Right lung (tissue), 5 donors: ENCODE measurements around the gene NAPB. TPM values are rescaled to one million over a fixed set of nuclear protein-coding genes. Genes with fewer than 3 reads are reported as not detected.

Experiments
- DNase-seq, 2 donors: peaks; one replicate each; pipeline ENCODE4 v3.0.0-alpha.2; 2013
- polyA plus RNA-seq, 5 donors: library from polyadenylated mRNA; unstranded; fragments of 120-200 nt; gene quantifications; one replicate each; pipeline versions ENCODE4 v1.2.1 to v1.2.3, GENCODE V29; 2013; ENCODE audit warnings: inconsistent platforms in 1 of 5, low replicate concordance in 1 of 5; ENCODE audit not compliant: insufficient read length in 5 of 5, insufficient read depth in 1 of 5

The NAPB gene
- polyA plus RNA-seq, 5 donors, result 17.9 to 28.6 (median 22.7) TPM

- no peak for DNase-seq
Measured at GRCh38 chr20:23440004-23440403, 18.7 kb upstream of the NAPB start.

- DNase-seq, result no peak
Measured at GRCh38 chr20:23438661-23439060, 17.4 kb upstream of the NAPB start.

GRCh38 chr20:23437126-23437899 is 16.0 kb upstream of the NAPB start:
- DNase-seq, result no peak

GRCh38 chr20:23436681-23437080 is 15.4 kb upstream of the NAPB start:
- DNase-seq, result no peak

- DNase-seq, result no peak
Measured at GRCh38 chr20:23435626-23436539, 14.6 kb upstream of the NAPB start.

GRCh38 chr20:23434521-23435313 is 13.4 kb upstream of the NAPB start:
- DNase-seq, result no peak

GRCh38 chr20:23433628-23434027 is 12.3 kb upstream of the NAPB start:
- DNase-seq, result no peak

GRCh38 chr20:23425129-23425528 is 3.8 kb upstream of the NAPB start:
- DNase-seq, result no peak

GRCh38 chr20:23419995-23420901 is 1.0 kb downstream of the NAPB start:
- DNase-seq, result peak in 1 of 2 donors; percentile 17

- no peak for DNase-seq
Measured at GRCh38 chr20:23419657-23419994, 1.7 kb downstream of the NAPB start.

- no peak for DNase-seq
Measured at GRCh38 chr20:23417861-23418260, 3.4 kb downstream of the NAPB start.

- no peak for DNase-seq
Measured at GRCh38 chr20:23415959-23416583, 5.2 kb downstream of the NAPB start.

GRCh38 chr20:23415555-23415954 is 5.7 kb downstream of the NAPB start:
- no peak for DNase-seq

GRCh38 chr20:23414526-23415188 is 6.6 kb downstream of the NAPB start:
- DNase-seq, result no peak

GRCh38 chr20:23413862-23414422 is 7.3 kb downstream of the NAPB start:
- DNase-seq, result no peak

GRCh38 chr20:23412026-23412425 is 9.3 kb downstream of the NAPB start:
- no peak for DNase-seq

- no peak for DNase-seq
Measured at GRCh38 chr20:23410916-23411695, 10.2 kb downstream of the NAPB start.

- DNase-seq, result no peak
Measured at GRCh38 chr20:23409800-23410199, 11.5 kb downstream of the NAPB start.

- no peak for DNase-seq
Measured at GRCh38 chr20:23408957-23409356, 12.3 kb downstream of the NAPB start.
